AG09319 (cell line): Measurements from ENCODE around the gene STK4.
"Not testable (repeated sequence)": the region's sequence is repeated elsewhere in the genome, so short reads cannot be mapped to it uniquely, and the experiment has no call there.

ENCODE experiments used
- DNase-seq: peaks from one replicate; pipeline ENCODE4 v3.0.0-alpha.2; 2010; ENCODE audit warnings: low read depth; ENCODE audit errors: extremely low read depth
- CTCF ChIP-seq: IDR thresholded peaks from 2 replicates; pipeline ENCODE4 v1.5.1; 2011; ENCODE audit warnings: low read depth, mild to moderate bottlenecking, inconsistent platforms, low read length, moderate library complexity

Gene STK4

DNA sequence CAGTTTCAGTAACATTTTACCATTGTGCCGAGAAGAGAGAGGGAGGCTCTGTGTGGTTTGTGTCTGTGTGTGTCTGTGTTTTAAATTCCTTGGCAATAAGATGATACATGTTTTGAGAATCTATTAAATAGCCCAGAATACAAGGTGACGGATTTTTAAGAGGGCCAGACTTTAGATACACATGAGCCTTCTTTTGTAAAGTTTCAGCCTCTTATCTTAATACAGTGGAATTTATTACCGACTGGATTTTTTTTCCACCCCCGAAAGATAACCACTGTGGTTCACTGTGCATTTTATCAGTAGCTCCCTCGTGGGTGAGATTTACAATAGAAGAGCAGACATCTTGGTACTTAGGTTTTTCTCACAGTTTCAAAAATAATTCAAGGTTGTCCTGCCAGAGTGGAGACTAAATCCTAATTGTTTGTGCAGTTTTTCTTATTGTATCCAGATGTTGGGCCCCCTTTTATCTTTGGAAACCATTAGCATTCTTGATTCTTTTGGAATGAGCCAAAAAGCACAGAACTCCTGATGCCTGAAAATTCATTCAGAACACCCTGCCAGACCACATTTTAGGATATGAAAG, 49.9 kb downstream of the STK4 start:
- no peak for DNase-seq
- no peak for TF ChIP-seq CTCF

GRCh38 chr20:45017281-45017680, 51.0 kb downstream of the STK4 start:
- no peak for DNase-seq
- TF ChIP-seq CTCF: no peak

GRCh38 chr20:45017857-45018256, 51.5 kb downstream of the STK4 start:
- no peak for TF ChIP-seq CTCF
- DNase-seq: no peak

GRCh38 chr20:45019027-45019761, 52.9 kb downstream of the STK4 start:
- DNase-seq: no peak
- TF ChIP-seq CTCF: no peak

DNA sequence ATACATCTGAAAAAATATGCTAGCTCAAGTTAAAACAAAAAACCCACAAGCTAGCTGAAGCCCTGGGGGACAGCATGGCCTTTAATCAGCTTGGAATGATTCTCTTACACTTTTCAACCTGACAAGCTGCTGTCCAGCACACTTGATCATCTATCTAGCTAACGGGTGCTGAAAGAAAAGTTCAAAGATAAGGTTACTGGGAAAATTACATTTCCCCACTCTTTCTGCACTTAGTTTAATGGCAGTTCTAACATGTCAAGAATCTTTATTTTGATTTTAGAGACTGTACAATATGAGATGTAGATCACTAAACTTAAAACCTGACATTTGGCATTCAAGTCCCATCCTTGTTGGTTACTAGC, 53.4 kb downstream of the STK4 start:
- TF ChIP-seq CTCF: no peak
- DNase-seq: no peak

- TF ChIP-seq CTCF: no peak
- DNase-seq: no peak
Measured at GRCh38 chr20:45020236-45020886, 54.0 kb downstream of the STK4 start.

DNA sequence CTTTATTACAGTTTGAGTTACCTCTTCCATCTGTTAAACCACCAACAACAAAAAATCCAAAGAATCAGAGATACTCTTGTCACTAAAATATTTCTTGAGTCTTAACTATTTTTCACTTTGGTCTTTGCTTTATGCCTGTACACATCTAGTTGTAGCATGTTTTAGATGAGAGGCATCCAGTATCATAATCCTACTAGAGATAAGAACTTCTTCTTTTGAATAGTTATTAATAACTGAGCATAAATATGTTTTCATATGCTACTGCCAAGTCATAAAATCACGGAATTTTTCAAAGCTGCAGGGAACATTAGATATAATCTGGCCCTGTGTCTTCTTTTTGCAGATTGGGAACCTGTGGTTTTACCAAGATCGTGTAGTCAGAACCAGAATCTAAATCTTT, 55.3 kb downstream of the STK4 start:
- no peak for DNase-seq
- no peak for TF ChIP-seq CTCF

GRCh38 chr20:45023140-45023539, 56.8 kb downstream of the STK4 start:
- DNase-seq: not testable (repeated sequence)
